Mesenchymal stem cell (in vitro differentiated cells and primary cell): ENCODE data around the gene CASP8AP2.

Source experiments
- DNase-seq: peaks from one replicate; pipeline ENCODE4 v3.0.0-alpha.2; 2013
- H2AFZ ChIP-seq: one replicate; pipeline ENCODE4 v1.6.1; 2013; ENCODE audit warnings: low read depth, mild to moderate bottlenecking, control low read depth, inconsistent platforms, low read length, moderate library complexity
- H2AK5ac ChIP-seq: 2 replicates; pipeline ENCODE4 v1.6.1; 2013; ENCODE audit warnings: low read length, moderate library complexity, mild to moderate bottlenecking, inconsistent platforms; ENCODE audit not compliant: severe bottlenecking
- H2BK120ac ChIP-seq: one replicate; pipeline ENCODE4 v1.6.1; 2013; ENCODE audit warnings: low read depth, mild to moderate bottlenecking, inconsistent platforms, low read length, moderate library complexity
- H2BK12ac ChIP-seq, 2 experiments: one replicate each; pipeline ENCODE4 v1.6.1; 2013; ENCODE audit warnings: inconsistent platforms in 2 of 2, low read length in 2 of 2, mild to moderate bottlenecking in 2 of 2, moderate library complexity in 2 of 2, control low read depth in 1 of 2
- H2BK15ac ChIP-seq: one replicate; pipeline ENCODE4 v1.6.1; 2013; ENCODE audit warnings: mild to moderate bottlenecking, low read depth, inconsistent platforms; ENCODE audit not compliant: poor library complexity, severe bottlenecking
- H2BK5ac ChIP-seq: 2 replicates; pipeline ENCODE4 v1.6.1; 2013; ENCODE audit warnings: low read depth, mild to moderate bottlenecking, low read length, control low read depth, inconsistent platforms; ENCODE audit not compliant: poor library complexity, severe bottlenecking
- H3K14ac ChIP-seq, 2 experiments: one replicate each; pipeline ENCODE4 v1.6.1; 2013; ENCODE audit warnings: inconsistent platforms in 2 of 2, low read length in 2 of 2, control low read depth in 1 of 2, mild to moderate bottlenecking in 1 of 2, moderate library complexity in 1 of 2
- H3K18ac ChIP-seq, 2 experiments: one replicate each; pipeline ENCODE4 v1.6.1; 2013; ENCODE audit warnings: inconsistent platforms in 2 of 2, low read length in 2 of 2, control low read depth in 1 of 2, low read depth in 1 of 2, mild to moderate bottlenecking in 1 of 2
- H3K23ac ChIP-seq, 2 experiments: one replicate each; pipeline ENCODE4 v1.6.1; 2013; ENCODE audit warnings: inconsistent platforms in 2 of 2, low read length in 2 of 2, mild to moderate bottlenecking in 2 of 2, moderate library complexity in 2 of 2, control low read depth in 1 of 2
- H3K27ac ChIP-seq: 2 replicates; pipeline ENCODE4 v1.5.1; 2013; ENCODE audit warnings: mild to moderate bottlenecking, moderate library complexity, low read length, control low read depth, inconsistent platforms; ENCODE audit not compliant: poor library complexity, severe bottlenecking
- H3K27me3 ChIP-seq, 2 experiments: 2 replicates each; pipeline versions ENCODE4 v1.6.1 to v1.7.0; 2013; ENCODE audit warnings: low read length in 2 of 2, mild to moderate bottlenecking in 2 of 2, moderate library complexity in 2 of 2, control low read depth in 1 of 2, inconsistent platforms in 1 of 2; ENCODE audit not compliant: control insufficient read depth in 1 of 2, insufficient read depth in 1 of 2
- H3K36me3 ChIP-seq, 2 experiments: 2 replicates each; pipeline versions ENCODE4 v1.6.1 to v1.7.0; 2013; ENCODE audit warnings: low read length in 2 of 2, control low read depth in 1 of 2, inconsistent platforms in 1 of 2, low read depth in 1 of 2, mild to moderate bottlenecking in 1 of 2; ENCODE audit not compliant: insufficient read depth in 2 of 2, control insufficient read depth in 1 of 2
- H3K4ac ChIP-seq, 2 experiments: one replicate each; pipeline ENCODE4 v1.6.1; 2013; ENCODE audit warnings: inconsistent platforms in 2 of 2, low read length in 2 of 2, mild to moderate bottlenecking in 2 of 2, moderate library complexity in 2 of 2, control low read depth in 1 of 2, low read depth in 1 of 2
- H3K4me1 ChIP-seq: 2 replicates; pipeline ENCODE4 v1.6.1; 2013; ENCODE audit warnings: low read depth, low read length, control low read depth; ENCODE audit not compliant: control insufficient read depth, insufficient read depth
- H3K4me2 ChIP-seq: 2 replicates; pipeline ENCODE4 v1.6.1; 2013; ENCODE audit warnings: low read length, mild to moderate bottlenecking, inconsistent platforms; ENCODE audit not compliant: poor library complexity, severe bottlenecking
- H3K4me3 ChIP-seq, 2 experiments: 2 replicates each; pipeline versions ENCODE4 v1.5.1 to v1.7.0; 2013; ENCODE audit warnings: low read length in 2 of 2, mild to moderate bottlenecking in 2 of 2, control low read depth in 1 of 2, low read depth in 1 of 2; ENCODE audit not compliant: insufficient read depth in 1 of 2
- H3K79me1 ChIP-seq: replicated peaks from 2 replicates; pipeline ENCODE4 v1.6.1; 2013; ENCODE audit warnings: mild to moderate bottlenecking, control low read depth, low read length, inconsistent platforms; ENCODE audit not compliant: poor library complexity, severe bottlenecking
- H3K9ac ChIP-seq: 2 replicates; pipeline ENCODE4 v1.7.0; 2013; ENCODE audit warnings: mild to moderate bottlenecking, low read length, moderate library complexity
- H3K9me3 ChIP-seq: 2 replicates; pipeline ENCODE4 v1.7.0; 2013; ENCODE audit warnings: mild to moderate bottlenecking, low read length; ENCODE audit not compliant: control insufficient read depth
- H4K8ac ChIP-seq: one replicate; pipeline ENCODE4 v1.6.1; 2013; ENCODE audit warnings: inconsistent platforms, mild to moderate bottlenecking, low read length, moderate library complexity
- H4K91ac ChIP-seq: one replicate; pipeline ENCODE4 v1.6.1; 2013; ENCODE audit warnings: mild to moderate bottlenecking, low read length, inconsistent platforms
- WGBS: methylation state at CpG from one replicate; pipeline ENCODE4 v1.1.7; 2013; ENCODE audit warnings: mixed read lengths; 5-methylcytosine and 5-hydroxymethylcytosine counted together

The CASP8AP2 gene

DNA sequence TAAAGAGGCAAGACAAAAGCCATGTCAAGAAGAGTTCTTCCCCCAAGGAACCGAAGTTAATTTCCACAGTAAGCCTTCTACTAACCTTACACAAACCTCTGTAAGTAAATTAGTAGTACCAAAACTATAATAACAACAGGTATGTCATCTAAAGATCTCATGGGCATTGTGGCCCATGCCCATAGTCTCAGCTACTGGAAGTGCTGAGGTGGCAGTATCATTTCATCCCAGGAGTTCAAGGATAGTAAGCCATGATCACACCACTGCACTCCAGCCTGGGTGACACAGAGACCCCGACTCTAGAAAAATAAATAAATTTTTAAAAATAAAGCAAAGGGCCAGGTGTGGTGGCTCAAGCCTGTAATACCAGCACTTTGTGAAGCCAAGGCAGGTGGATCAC is 39.3 kb upstream of the CASP8AP2 start:
- Histone ChIP-seq H3K27ac (no peak overlapping the region), H3K4ac (no peak overlapping the region), H3K9me3 (no peaks in the 10 kb centered on the region), H2BK120ac (no peak overlapping the region), H2BK12ac (no peak overlapping the region), H3K4me2 (no peak overlapping the region), H3K79me1 (peaks cover 14% of the 10 kb centered on the region), H3K23ac (no peak overlapping the region), H3K9ac (no peak overlapping the region), H2BK15ac (no peak overlapping the region), H4K91ac (no peak overlapping the region), H2BK5ac (no peak overlapping the region), H2AFZ (no peak overlapping the region), H3K36me3 (peaks cover 14 to 76% of the 10 kb centered on the region in 2 experiments), H3K4me3 (no peak overlapping the region), H2AK5ac (no peak overlapping the region), H3K27me3 (no peaks in the 10 kb centered on the region), H3K14ac (no peak overlapping the region), H4K8ac (no peak overlapping the region), H3K18ac (no peak overlapping the region), H3K4me1 (peaks cover 3% of the 10 kb centered on the region)
- WGBS = no CpG with 5 or more reads among the region's 2 CpGs
- DNase-seq = no peak

DNA sequence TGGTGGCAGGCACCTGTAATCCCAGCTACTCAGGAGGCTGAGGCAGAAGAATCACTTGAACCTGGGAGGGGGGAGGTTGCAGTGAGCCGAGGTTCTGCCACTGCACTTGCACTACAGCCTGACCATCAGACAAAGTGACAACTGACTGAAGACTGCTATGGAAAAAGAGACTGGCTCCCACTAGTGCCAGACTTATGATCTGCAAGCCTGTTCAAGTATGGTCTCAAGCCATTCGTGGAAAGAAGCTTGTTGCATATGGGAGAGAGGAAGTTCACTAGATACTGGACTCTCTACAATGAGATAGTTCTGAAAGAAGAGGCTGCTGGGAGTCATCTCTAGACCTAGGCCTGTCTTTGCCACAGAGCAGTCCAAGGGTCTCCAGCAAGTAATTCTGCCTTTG is 36.8 kb upstream of the CASP8AP2 start:
- H3K9me3 ChIP-seq = no peaks in the 10 kb centered on the region
- H3K14ac ChIP-seq = no peak overlapping the region
- H3K79me1 ChIP-seq = peaks cover 12% of the 10 kb centered on the region
- H3K4me3 ChIP-seq = no peak overlapping the region
- WGBS = 59% methylated on average over 2 of the region's 2 CpGs
- no peak overlapping the region for H2BK120ac ChIP-seq
- no peak overlapping the region for H4K8ac ChIP-seq
- H2BK5ac ChIP-seq = no peak overlapping the region
- H2BK12ac ChIP-seq = no peak overlapping the region
- H2AK5ac ChIP-seq = no peak overlapping the region
- DNase-seq = peak; percentile 44
- H2AFZ ChIP-seq = no peak overlapping the region
- peaks cover 7% of the 10 kb centered on the region for H3K4me1 ChIP-seq
- H3K27me3 ChIP-seq = no peaks in the 10 kb centered on the region
- H3K9ac ChIP-seq = no peak overlapping the region
- H3K23ac ChIP-seq = no peak overlapping the region
- peaks cover 9 to 58% of the 10 kb centered on the region in 2 experiments for H3K36me3 ChIP-seq
- H3K18ac ChIP-seq = no peak overlapping the region
- no peak overlapping the region for H3K27ac ChIP-seq
- H3K4me2 ChIP-seq = no peak overlapping the region
- H2BK15ac ChIP-seq = no peak overlapping the region
- no peak overlapping the region for H4K91ac ChIP-seq
- H3K4ac ChIP-seq = no peak overlapping the region

GRCh38 chr6:89793586-89793985 is 36.1 kb upstream of the CASP8AP2 start:
- 94% methylated on average over 3 of the region's 3 CpGs for WGBS

DNA sequence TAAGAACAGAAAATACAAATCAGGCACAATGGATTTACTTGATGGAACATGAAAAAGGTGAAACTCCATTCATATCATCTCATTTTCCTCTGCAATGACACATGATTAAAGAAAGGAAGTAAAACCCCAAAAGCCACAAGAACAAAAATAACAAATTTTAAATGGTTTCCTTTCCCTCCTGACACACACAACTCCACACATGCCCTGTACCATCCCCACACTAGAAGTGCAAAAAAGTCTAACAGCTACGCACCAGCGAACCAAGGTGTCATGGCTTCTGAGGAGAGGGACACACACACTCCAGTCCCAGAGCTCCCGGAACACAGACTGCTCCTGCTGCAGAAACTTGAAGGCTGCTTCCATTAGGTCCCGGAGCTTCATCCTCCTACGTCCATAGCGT is 35.4 kb upstream of the CASP8AP2 start:
- Histone ChIP-seq H2BK120ac (no peak overlapping the region), H3K4me3 (no peak overlapping the region), H3K36me3 (peaks cover 13 to 50% of the 10 kb centered on the region in 2 experiments)

More at GRCh38 chr6:89793586-89793985, 36.1 kb upstream of the CASP8AP2 start:
- no peak overlapping the region for H2AFZ ChIP-seq
- H3K4me3 ChIP-seq = no peak overlapping the region
- H3K27me3 ChIP-seq = no peaks in the 10 kb centered on the region
- no peak overlapping the region for H2BK12ac ChIP-seq
- no peak overlapping the region for H3K14ac ChIP-seq
- no peak overlapping the region for H2AK5ac ChIP-seq
- peaks cover 9% of the 10 kb centered on the region for H3K79me1 ChIP-seq
- no peak overlapping the region for H2BK15ac ChIP-seq
- no peak overlapping the region for H3K18ac ChIP-seq
- no peak for DNase-seq
- no peak overlapping the region for H3K27ac ChIP-seq
- H3K9me3 ChIP-seq = no peaks in the 10 kb centered on the region
- no peak overlapping the region for H2BK120ac ChIP-seq
- peaks cover 9 to 51% of the 10 kb centered on the region in 2 experiments for H3K36me3 ChIP-seq
- no peak overlapping the region for H4K8ac ChIP-seq
- no peak overlapping the region for H4K91ac ChIP-seq
- H2BK5ac ChIP-seq = no peak overlapping the region
- no peak overlapping the region for H3K9ac ChIP-seq
- H3K23ac ChIP-seq = no peak overlapping the region
- no peak overlapping the region for H3K4ac ChIP-seq
- H3K4me1 ChIP-seq = peaks cover 7% of the 10 kb centered on the region
- H3K4me2 ChIP-seq = no peak overlapping the region

More for the DNA sequence above, 35.4 kb upstream of the CASP8AP2 start:
- H2BK5ac ChIP-seq = no peak overlapping the region
- H2AK5ac ChIP-seq = no peak overlapping the region
- no peak overlapping the region for H3K18ac ChIP-seq
- no peaks in the 10 kb centered on the region for H3K9me3 ChIP-seq
- no peaks in the 10 kb centered on the region for H3K27me3 ChIP-seq
- no peak overlapping the region for H4K8ac ChIP-seq
- H3K4ac ChIP-seq = no peak overlapping the region
- H2AFZ ChIP-seq = no peak overlapping the region
- H3K27ac ChIP-seq = no peak overlapping the region
- H4K91ac ChIP-seq = no peak overlapping the region
- no peak overlapping the region for H3K23ac ChIP-seq
- H3K9ac ChIP-seq = no peak overlapping the region
- H2BK15ac ChIP-seq = no peak overlapping the region
- WGBS = 91% methylated on average over 4 of the region's 6 CpGs
- no peak overlapping the region for H3K14ac ChIP-seq
- H3K4me2 ChIP-seq = no peak overlapping the region
- no peak overlapping the region for H2BK12ac ChIP-seq
- DNase-seq = no peak
- peaks cover 7% of the 10 kb centered on the region for H3K4me1 ChIP-seq
- H3K79me1 ChIP-seq = peaks cover 13% of the 10 kb centered on the region
